ENCODE data around the gene CXCR1. TPM values are rescaled to one million over a fixed set of nuclear protein-coding genes. Genes with fewer than 3 reads are reported as not detected.

Gene CXCR1
- total RNA-seq, 1 donor from 2014 or later: not detected

GRCh38 chr2:218186355-218186766, 19.6 kb upstream of the CXCR1 start:
- no peaks in the 10 kb centered on the region for H3F3A ChIP-seq (ENCODE audit: low read depth)
- H3K4me3 ChIP-seq: no peak overlapping the region
- H4K20me1 ChIP-seq (ENCODE audit: low read depth): no peaks in the 10 kb centered on the region
- H3K4me3 Mint-ChIP-seq: no peak overlapping the region
- peak; percentile 72 for DNase-seq (ENCODE audit: low spot score)
- H3K9me3 Mint-ChIP-seq: no peaks in the 10 kb centered on the region
- TF ChIP-seq EZH2 (IDR thresholded peaks at IDR 0.05): no peak
- TF ChIP-seq EZH2phosphoT487 (IDR thresholded peaks at IDR 0.05): no peak
- TF ChIP-seq, protein P1, sequence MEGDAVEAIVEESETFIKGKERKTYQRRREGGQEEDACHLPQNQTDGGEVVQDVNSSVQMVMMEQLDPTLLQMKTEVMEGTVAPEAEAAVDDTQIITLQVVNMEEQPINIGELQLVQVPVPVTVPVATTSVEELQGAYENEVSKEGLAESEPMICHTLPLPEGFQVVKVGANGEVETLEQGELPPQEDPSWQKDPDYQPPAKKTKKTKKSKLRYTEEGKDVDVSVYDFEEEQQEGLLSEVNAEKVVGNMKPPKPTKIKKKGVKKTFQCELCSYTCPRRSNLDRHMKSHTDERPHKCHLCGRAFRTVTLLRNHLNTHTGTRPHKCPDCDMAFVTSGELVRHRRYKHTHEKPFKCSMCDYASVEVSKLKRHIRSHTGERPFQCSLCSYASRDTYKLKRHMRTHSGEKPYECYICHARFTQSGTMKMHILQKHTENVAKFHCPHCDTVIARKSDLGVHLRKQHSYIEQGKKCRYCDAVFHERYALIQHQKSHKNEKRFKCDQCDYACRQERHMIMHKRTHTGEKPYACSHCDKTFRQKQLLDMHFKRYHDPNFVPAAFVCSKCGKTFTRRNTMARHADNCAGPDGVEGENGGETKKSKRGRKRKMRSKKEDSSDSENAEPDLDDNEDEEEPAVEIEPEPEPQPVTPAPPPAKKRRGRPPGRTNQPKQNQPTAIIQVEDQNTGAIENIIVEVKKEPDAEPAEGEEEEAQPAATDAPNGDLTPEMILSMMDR (IDR thresholded peaks at IDR 0.05): peak; percentile 72
- no peaks in the 10 kb centered on the region for H3K79me2 ChIP-seq (ENCODE audit: low read depth)
- no peaks in the 10 kb centered on the region for H3K36me3 Mint-ChIP-seq
- peaks cover 4% of the 10 kb centered on the region for H3K4me1 Mint-ChIP-seq
- peak overlapping the region; percentile 53 for H3K27ac Mint-ChIP-seq
- no peak overlapping the region for H3K9ac ChIP-seq
- peaks cover 6% of the 10 kb centered on the region for H3K27me3 Mint-ChIP-seq (ENCODE audit: insufficient read depth, low read depth)
- peak overlapping the region; percentile 93 for H2AFZ ChIP-seq (replicated peaks)
- H3K4me2 ChIP-seq: no peak overlapping the region
- no peaks in the 10 kb centered on the region for H3K36me3 ChIP-seq
- no peaks in the 10 kb centered on the region for H3K27me3 ChIP-seq
- no peaks in the 10 kb centered on the region for H3K9me3 ChIP-seq (ENCODE audit: low read depth)
- no peaks in the 10 kb centered on the region for H3K4me1 ChIP-seq
- H3K27ac ChIP-seq: no peak overlapping the region

GRCh38 chr2:218184331-218184730, 17.6 kb upstream of the CXCR1 start:
- Mint-ChIP-seq H3K27me3 (ENCODE audit: insufficient read depth, low read depth) (peaks cover 7% of the 10 kb centered on the region), H3K27ac (no peak overlapping the region)

DNA sequence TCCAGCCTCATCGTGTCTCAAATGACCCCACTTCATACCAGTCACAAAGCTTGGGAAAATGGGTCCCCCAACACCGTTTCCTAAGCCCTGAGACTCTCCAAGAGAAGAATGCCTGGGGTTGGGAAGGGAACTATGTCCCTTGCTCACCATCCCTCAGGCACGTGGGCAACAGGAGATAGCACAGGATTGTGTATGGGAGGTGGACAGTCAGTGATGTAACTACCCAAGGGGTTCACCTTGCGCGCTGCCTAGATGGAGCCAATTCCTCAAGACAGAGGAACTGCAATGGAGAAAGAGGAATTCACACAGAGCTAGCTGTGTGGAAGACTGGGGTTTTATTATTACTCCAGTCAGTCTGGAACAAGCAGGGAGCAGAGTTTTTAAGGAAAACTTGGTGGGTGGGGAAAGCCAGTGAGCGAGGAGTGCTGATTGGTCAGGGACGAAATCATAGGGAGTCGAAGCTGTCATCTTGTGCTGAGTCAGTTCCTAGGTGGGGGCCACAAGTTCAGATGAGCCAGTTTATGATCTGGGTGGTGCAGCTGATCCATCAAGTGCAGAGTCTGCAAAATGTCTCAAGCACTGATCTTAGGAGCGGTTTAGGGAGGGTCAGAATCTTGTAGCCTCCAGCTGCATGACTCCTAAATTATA, 13.8 kb upstream of the CXCR1 start:
- H3K27me3 Mint-ChIP-seq (ENCODE audit: insufficient read depth, low read depth): peaks cover 13% of the 10 kb centered on the region

More at GRCh38 chr2:218184331-218184730, 17.6 kb upstream of the CXCR1 start:
- Histone ChIP-seq H3F3A (ENCODE audit: low read depth) (no peaks in the 10 kb centered on the region), H3K36me3 (no peaks in the 10 kb centered on the region), H3K4me3 (no peak overlapping the region), H3K27me3 (no peaks in the 10 kb centered on the region), H3K4me1 (no peaks in the 10 kb centered on the region), H3K4me2 (no peak overlapping the region), H3K9ac (no peak overlapping the region), H4K20me1 (ENCODE audit: low read depth) (no peaks in the 10 kb centered on the region), H3K9me3 (ENCODE audit: low read depth) (no peaks in the 10 kb centered on the region), H3K79me2 (ENCODE audit: low read depth) (no peaks in the 10 kb centered on the region), H3K27ac (no peak overlapping the region), H2AFZ (replicated peaks) (no peak overlapping the region)
- H3K4me3 Mint-ChIP-seq: no peak overlapping the region
- H3K9me3 Mint-ChIP-seq: no peaks in the 10 kb centered on the region
- TF ChIP-seq EZH2 (IDR thresholded peaks at IDR 0.05) (no peak), EZH2phosphoT487 (IDR thresholded peaks at IDR 0.05) (no peak)
- TF ChIP-seq, protein P1 (IDR thresholded peaks at IDR 0.05): no peak
- no peaks in the 10 kb centered on the region for H3K36me3 Mint-ChIP-seq
- no peak for DNase-seq (ENCODE audit: low spot score)
- H3K4me1 Mint-ChIP-seq: peaks cover 4% of the 10 kb centered on the region

More for the DNA sequence above, 13.8 kb upstream of the CXCR1 start:
- no peak overlapping the region for H3K4me3 Mint-ChIP-seq
- no peak overlapping the region for H3K4me3 ChIP-seq
- H3K79me2 ChIP-seq (ENCODE audit: low read depth): no peaks in the 10 kb centered on the region
- H3K4me1 Mint-ChIP-seq: no peaks in the 10 kb centered on the region
- no peaks in the 10 kb centered on the region for H3F3A ChIP-seq (ENCODE audit: low read depth)
- H3K4me1 ChIP-seq: no peaks in the 10 kb centered on the region
- no peak overlapping the region for H2AFZ ChIP-seq (replicated peaks)
- no peaks in the 10 kb centered on the region for H3K36me3 Mint-ChIP-seq
- no peak for DNase-seq (ENCODE audit: low spot score)
- TF ChIP-seq EZH2 (IDR thresholded peaks at IDR 0.05) (no peak), EZH2phosphoT487 (IDR thresholded peaks at IDR 0.05) (no peak)
- TF ChIP-seq, protein P1 (IDR thresholded peaks at IDR 0.05): no peak
- no peaks in the 10 kb centered on the region for H3K36me3 ChIP-seq
- H3K9me3 Mint-ChIP-seq: no peaks in the 10 kb centered on the region
- no peak overlapping the region for H3K4me2 ChIP-seq
- H3K27ac Mint-ChIP-seq: no peak overlapping the region
- H3K27ac ChIP-seq: no peak overlapping the region
- no peak overlapping the region for H3K9ac ChIP-seq
- no peaks in the 10 kb centered on the region for H3K27me3 ChIP-seq
- no peaks in the 10 kb centered on the region for H3K9me3 ChIP-seq (ENCODE audit: low read depth)
- H4K20me1 ChIP-seq (ENCODE audit: low read depth): no peaks in the 10 kb centered on the region

Measured in neural progenitor cell (in vitro differentiated cells).